Gastrocnemius medialis (tissue), 4 donors: ENCODE data around the gene CD37. TPM values are rescaled to one million over a fixed set of nuclear protein-coding genes. Genes with fewer than 3 reads are reported as not detected.

Source experiments
- ATAC-seq, 2 donors: fragments of 150-250 bp; one replicate each; pipeline ENCODE4 v1.9.1; 2016
- DNase-seq, 2 donors: peaks; one replicate each; pipeline ENCODE4 v3.0.0-alpha.2; 2019
- H3K27ac ChIP-seq, 4 donors: fragments of 200-600 bp; sonication (generic); 1 replicate in 1 of 4; 2 replicates in 3 of 4; pipeline ENCODE4 v1.5.1; 2016 to 2018; ENCODE audit warnings: mild to moderate bottlenecking in 2 of 4, moderate library complexity in 1 of 4
- H3K27me3 ChIP-seq, 3 donors: fragments of 200-600 bp; sonication (generic) in 2 of 3; 1 replicate in 1 of 3; 2 replicates in 2 of 3; pipeline versions ENCODE4 v1.5.1 to v1.6.0; 2016 to 2019; ENCODE audit warnings: mild to moderate bottlenecking in 1 of 3, moderate library complexity in 1 of 3
- H3K36me3 ChIP-seq, 2 donors: fragments of 200-600 bp; sonication (generic) in 1 of 2; one replicate each; pipeline ENCODE4 v1.5.1; 2017 to 2018
- H3K4me1 ChIP-seq, 2 donors: fragments of 200-600 bp; sonication (generic) in 1 of 2; one replicate each; pipeline ENCODE4 v1.5.1; 2016 to 2017; ENCODE audit warnings: mild to moderate bottlenecking in 2 of 2
- H3K4me3 ChIP-seq, 4 donors: fragments of 200-600 bp; sonication (generic) in 3 of 4; 1 replicate in 1 of 4; 2 replicates in 3 of 4; pipeline ENCODE4 v1.5.1; 2016 to 2019; ENCODE audit warnings: mild to moderate bottlenecking in 2 of 4
- H3K9me3 ChIP-seq, 3 donors: fragments of 200-600 bp; sonication (generic) in 2 of 3; 1 replicate in 1 of 3; 2 replicates in 2 of 3; pipeline ENCODE4 v1.5.1; 2016 to 2019
- POLR2A ChIP-seq, 2 donors: fragments of 450-650 bp; IDR thresholded peaks; one replicate each; pipeline ENCODE4 v1.6.1; 2017; ENCODE audit warnings: antibody characterized with exemption in 2 of 2, mild to moderate bottlenecking in 2 of 2, moderate library complexity in 2 of 2
- in situ Hi-C, 4 donors: fragments of 200-750 bp; cut with MboI; loops; one replicate each; pipeline versions ENCODE4 v1.15.0 to v1.8.0; 2017; ENCODE audit warnings: low sequenced_read_pairs in 4 of 4
- intact Hi-C: fragments of 100-400 bp; cut with DNase I; formaldehyde crosslinking; loops from one replicate; pipeline ENCODE4 v1.15.1; 2023; ENCODE audit warnings: low total_unique reads
- total RNA-seq, 4 donors: library from RNA; depleted of rRNA; stranded (reverse); fragments of >200 nt; gene quantifications; one replicate each; pipeline versions ENCODE4 v1.1.0 to v1.2.3, GENCODE V29; 2016
- TF ChIP-seq, protein P1 (sequence below), 5 experiments: fragments of 450-650 bp in 3 of 5; fragments of 200-600 bp in 2 of 5; sonication (generic) in 2 of 5; IDR thresholded peaks in 4 of 5; conservative IDR thresholded peaks in 1 of 5; 1 replicate in 4 of 5; 2 replicates in 1 of 5; pipeline ENCODE4 v1.5.1; 2016 to 2019; ENCODE audit warnings: antibody characterized with exemption in 5 of 5, mild to moderate bottlenecking in 3 of 5, moderate library complexity in 3 of 5

Gene CD37
- total RNA-seq, 4 donors from 2014 or later, result 1.6 to 8.5 (median 2.3) TPM

DNA sequence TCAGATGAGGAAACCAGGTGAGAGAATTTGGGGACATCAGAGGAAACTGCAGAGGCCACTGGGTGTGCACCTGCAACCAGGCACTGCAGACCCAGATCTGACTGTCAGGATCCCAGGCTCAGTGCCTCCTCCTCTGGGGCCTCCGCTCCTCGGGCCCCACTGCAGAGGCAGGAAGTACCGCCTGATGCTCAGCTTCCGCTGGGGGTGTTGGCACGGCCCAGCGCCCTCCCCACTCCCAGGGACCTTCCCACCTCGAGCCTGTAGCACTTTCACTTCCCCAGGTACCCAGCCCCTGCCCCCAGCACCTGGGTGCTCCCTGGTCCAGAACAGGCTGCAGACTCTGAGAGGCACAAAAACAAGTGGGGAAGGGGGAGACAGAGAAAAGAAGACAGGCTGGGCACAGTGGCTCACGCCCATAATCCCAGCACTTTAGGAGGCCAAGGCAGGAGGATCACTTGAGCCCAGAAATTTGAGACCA is 1.4 kb upstream of the CD37 start:
- Histone ChIP-seq H3K9me3 (no peaks in the 10 kb centered on the region), H3K4me3 (no peak overlapping the region), H3K27ac (no peak overlapping the region), H3K36me3 (no peaks in the 10 kb centered on the region), H3K4me1 (peaks cover 0 to 3% of the 10 kb centered on the region in 2 donors), H3K27me3 (peaks cover 0 to 7% (median 3%) of the 10 kb centered on the region in 3 donors)
- no peak for TF ChIP-seq POLR2A (IDR thresholded peaks at IDR 0.05)
- TF ChIP-seq, protein P1, sequence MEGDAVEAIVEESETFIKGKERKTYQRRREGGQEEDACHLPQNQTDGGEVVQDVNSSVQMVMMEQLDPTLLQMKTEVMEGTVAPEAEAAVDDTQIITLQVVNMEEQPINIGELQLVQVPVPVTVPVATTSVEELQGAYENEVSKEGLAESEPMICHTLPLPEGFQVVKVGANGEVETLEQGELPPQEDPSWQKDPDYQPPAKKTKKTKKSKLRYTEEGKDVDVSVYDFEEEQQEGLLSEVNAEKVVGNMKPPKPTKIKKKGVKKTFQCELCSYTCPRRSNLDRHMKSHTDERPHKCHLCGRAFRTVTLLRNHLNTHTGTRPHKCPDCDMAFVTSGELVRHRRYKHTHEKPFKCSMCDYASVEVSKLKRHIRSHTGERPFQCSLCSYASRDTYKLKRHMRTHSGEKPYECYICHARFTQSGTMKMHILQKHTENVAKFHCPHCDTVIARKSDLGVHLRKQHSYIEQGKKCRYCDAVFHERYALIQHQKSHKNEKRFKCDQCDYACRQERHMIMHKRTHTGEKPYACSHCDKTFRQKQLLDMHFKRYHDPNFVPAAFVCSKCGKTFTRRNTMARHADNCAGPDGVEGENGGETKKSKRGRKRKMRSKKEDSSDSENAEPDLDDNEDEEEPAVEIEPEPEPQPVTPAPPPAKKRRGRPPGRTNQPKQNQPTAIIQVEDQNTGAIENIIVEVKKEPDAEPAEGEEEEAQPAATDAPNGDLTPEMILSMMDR (IDR thresholded peaks at IDR 0.05 in 4 of 5, conservative IDR thresholded peaks at IDR 0.05 in 1 of 5), result no peak
- ATAC-seq (no peak), DNase-seq (no peak)
- intact Hi-C loops (no loop called here), in situ Hi-C loops (no loop called here)

DNA sequence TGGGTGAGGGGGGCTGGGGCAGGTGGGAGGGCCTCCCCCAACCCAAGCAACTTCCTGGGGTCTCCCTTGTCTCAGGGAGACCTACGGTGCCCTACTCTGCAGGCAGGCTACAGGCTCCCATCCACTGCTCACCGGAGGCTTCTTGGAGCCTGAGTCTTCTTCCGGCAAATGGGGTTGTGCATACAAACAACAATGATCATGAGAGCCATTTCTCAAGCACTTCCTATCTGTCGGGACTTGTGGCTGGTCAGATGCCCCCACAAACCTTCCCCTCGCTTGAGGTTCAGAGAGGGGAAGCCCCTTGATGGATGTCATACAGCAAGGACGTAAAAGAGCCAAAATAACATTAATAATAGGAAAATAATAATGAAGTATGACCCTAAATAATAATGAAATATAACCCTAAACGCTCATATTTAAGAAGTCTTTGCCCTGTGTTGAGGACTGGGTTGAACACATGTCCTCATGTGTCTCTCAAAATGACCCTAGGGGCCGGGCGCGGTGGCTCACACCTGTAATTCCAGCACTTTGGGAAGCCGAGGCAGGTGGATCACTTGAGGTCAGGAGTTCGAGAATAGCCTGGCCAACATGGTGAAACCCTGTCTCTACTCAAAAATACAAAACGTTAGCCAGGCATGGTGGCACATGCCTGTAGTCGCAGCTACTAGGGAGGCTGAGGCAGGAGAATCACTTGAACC is 727 bp downstream of the CD37 start:
- H3K9me3 ChIP-seq, result no peaks in the 10 kb centered on the region
- H3K4me1 ChIP-seq, result peaks cover 0 to 13% of the 10 kb centered on the region in 2 donors
- TF ChIP-seq, protein P1 (IDR thresholded peaks at IDR 0.05 in 4 of 5, conservative IDR thresholded peaks at IDR 0.05 in 1 of 5), result no peak
- no peak for TF ChIP-seq POLR2A (IDR thresholded peaks at IDR 0.05)
- no peaks in the 10 kb centered on the region for H3K36me3 ChIP-seq
- intact Hi-C loops (loop anchor here (5.0 kb wide), 1 partner anchor 209 kb away; no protein-coding TSS in a partner anchor), in situ Hi-C loops (no loop called here)
- peaks cover 0 to 21% (median 17%) of the 10 kb centered on the region in 3 donors for H3K27me3 ChIP-seq
- H3K27ac ChIP-seq, result peak overlapping the region in 1 of 4 donors; percentile 25
- DNase-seq (no peak), ATAC-seq (no peak)
- peak overlapping the region in 1 of 4 donors; percentile 27 for H3K4me3 ChIP-seq

DNA sequence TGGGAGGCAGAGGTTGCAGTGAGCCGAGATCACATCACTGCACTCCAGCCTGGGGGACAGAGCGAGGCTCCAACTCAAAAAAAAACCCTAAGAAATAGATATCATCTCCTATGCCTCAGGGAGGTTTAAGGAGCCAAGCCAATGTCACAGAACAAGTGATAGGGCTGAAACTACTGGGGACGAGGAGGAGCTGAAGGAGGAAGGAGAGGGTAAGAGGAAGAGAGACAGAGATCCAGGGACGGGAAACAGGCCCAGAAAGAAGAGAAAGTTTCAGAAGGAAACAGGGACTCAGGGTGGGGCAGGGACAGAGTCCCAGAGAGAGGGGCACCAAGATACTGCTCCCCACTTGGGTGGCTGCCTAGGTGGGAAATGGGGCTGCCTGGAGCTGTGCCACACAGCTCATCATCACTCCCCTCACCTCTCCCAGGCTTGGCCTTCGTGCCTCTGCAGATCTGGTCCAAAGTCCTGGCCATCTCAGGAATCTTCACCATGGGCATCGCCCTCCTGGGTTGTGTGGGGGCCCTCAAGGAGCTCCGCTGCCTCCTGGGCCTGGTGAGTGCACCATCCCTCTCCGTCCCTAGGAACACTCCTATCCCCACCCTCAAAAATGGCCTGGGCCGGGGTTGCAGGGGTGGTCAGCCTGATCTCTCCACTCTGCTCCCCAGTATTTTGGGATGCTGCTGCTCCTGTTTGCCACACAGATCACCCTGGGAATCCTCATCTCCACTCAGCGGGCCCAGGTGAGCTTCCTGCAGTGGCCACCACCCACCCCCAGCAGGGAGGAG is 1.5 kb downstream of the CD37 start:
- intact Hi-C loops, result loop anchor here (5.0 kb wide), 1 partner anchor 209 kb away; no protein-coding TSS in a partner anchor
- no peak overlapping the region for H3K4me3 ChIP-seq
- DNase-seq (no peak), ATAC-seq (no peak)
- no peak for TF ChIP-seq POLR2A (IDR thresholded peaks at IDR 0.05)
- TF ChIP-seq, protein P1 (IDR thresholded peaks at IDR 0.05 in 4 of 5, conservative IDR thresholded peaks at IDR 0.05 in 1 of 5), result no peak
- H3K27me3 ChIP-seq, result peaks cover 0 to 21% (median 17%) of the 10 kb centered on the region in 3 donors
- in situ Hi-C loops, result no loop called here
- no peaks in the 10 kb centered on the region for H3K36me3 ChIP-seq
- H3K27ac ChIP-seq, result no peak overlapping the region
- H3K9me3 ChIP-seq, result no peaks in the 10 kb centered on the region
- H3K4me1 ChIP-seq, result peaks cover 0 to 13% of the 10 kb centered on the region in 2 donors

DNA sequence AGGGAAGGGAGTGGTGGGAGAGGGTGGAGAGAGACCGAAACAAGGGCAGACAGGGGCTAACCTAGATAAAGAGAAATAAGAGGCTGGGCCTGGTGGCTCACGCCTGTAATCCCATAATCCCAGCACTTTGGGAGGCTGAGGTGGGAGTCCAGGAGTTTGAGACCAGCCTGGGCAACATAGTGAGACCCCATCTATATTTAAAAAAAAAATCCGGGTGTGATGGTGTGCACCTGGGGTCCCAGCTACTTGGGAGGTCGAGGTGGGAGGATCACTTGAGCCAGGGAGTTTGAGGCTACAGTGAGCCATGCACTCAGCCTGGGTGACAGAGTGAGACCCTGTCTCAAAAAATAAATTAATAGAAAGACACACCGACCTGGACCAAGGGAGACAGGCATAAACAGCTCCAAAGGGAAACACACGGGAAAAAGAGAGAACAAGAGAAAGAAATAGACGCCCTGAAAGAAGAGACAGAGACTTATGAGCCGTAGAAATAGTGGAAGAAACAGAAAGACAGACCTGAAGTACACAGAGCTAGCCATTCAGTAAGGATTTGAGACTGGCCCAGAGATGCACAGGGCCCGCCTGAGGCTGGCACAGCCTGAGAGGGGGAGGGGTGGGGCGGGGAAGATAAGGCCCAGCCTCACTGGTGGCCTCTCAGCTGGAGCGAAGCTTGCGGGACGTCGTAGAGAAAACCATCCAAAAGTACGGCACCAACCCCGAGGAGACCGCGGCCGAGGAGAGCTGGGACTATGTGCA is 2.2 kb downstream of the CD37 start:
- no peaks in the 10 kb centered on the region for H3K9me3 ChIP-seq
- no peak overlapping the region for H3K4me3 ChIP-seq
- TF ChIP-seq, protein P1 (IDR thresholded peaks at IDR 0.05 in 4 of 5, conservative IDR thresholded peaks at IDR 0.05 in 1 of 5), result no peak
- no peak for TF ChIP-seq POLR2A (IDR thresholded peaks at IDR 0.05)
- H3K36me3 ChIP-seq, result no peaks in the 10 kb centered on the region
- peaks cover 0 to 13% of the 10 kb centered on the region in 2 donors for H3K4me1 ChIP-seq
- ATAC-seq (no peak), DNase-seq (no peak)
- in situ Hi-C loops (no loop called here), intact Hi-C loops (loop anchor here (5.0 kb wide), 1 partner anchor 210 kb away; no protein-coding TSS in a partner anchor)
- no peak overlapping the region for H3K27ac ChIP-seq
- peaks cover 0 to 21% (median 17%) of the 10 kb centered on the region in 3 donors for H3K27me3 ChIP-seq
